HG02759 (cell line): ENCODE measurements around the gene RITA1.
A peak's percentile ranks its signal among the peaks of the same experiment; 100 is the strongest.

Experiments used
- ATAC-seq: cut with Tn5 transposase; IDR thresholded peaks from one replicate; pipeline ENCODE4 v1.9.1; 2021; ENCODE audit warnings: mild to moderate bottlenecking, moderate library complexity; ENCODE audit not compliant: unreplicated experiment

RITA1 gene

GRCh38 chr12:113226696-113227568 lies 41.4 kb downstream of the RITA1 start:
- no peak for ATAC-seq

DNA sequence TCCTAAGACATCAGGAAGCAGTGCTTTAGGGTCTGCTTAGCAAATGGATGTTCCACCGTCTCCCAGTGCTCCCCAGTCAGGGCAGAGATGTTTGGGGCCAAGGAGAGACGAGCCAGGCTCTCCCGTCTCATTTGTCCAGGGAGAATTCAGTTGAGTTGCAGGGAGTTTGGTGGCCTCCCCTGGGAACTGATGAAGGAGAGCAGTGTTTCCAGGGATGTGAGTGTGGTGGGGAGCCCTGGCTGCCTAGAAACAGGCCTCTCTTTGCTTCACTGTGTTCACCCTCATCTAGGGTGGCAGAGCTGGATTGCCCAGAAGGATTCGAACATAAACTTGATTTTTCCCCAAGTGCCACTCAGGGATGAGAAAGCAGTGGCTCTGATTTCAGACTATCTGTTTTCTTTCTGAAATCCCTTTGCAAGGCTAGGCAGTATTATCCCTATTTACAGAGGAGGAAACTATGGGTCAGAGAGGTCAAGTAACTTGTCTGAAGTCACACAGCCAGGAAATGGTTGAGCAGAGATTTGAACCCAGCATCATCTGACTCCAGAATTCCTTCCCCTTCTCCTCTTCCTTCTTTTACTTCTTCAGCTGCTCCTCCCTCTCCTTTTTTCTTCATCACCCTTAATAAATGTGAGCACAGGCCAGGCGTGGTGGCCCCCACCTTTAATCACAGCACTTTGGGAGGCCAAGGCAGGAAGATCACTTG lies 42.3 kb downstream of the RITA1 start:
- no peak for ATAC-seq

- no peak for ATAC-seq
These were observed 43.0 kb downstream of the RITA1 start for GRCh38 chr12:113228394-113229028.

GRCh38 chr12:113230315-113231234 lies 45.1 kb downstream of the RITA1 start:
- peak; percentile 15 for ATAC-seq

DNA sequence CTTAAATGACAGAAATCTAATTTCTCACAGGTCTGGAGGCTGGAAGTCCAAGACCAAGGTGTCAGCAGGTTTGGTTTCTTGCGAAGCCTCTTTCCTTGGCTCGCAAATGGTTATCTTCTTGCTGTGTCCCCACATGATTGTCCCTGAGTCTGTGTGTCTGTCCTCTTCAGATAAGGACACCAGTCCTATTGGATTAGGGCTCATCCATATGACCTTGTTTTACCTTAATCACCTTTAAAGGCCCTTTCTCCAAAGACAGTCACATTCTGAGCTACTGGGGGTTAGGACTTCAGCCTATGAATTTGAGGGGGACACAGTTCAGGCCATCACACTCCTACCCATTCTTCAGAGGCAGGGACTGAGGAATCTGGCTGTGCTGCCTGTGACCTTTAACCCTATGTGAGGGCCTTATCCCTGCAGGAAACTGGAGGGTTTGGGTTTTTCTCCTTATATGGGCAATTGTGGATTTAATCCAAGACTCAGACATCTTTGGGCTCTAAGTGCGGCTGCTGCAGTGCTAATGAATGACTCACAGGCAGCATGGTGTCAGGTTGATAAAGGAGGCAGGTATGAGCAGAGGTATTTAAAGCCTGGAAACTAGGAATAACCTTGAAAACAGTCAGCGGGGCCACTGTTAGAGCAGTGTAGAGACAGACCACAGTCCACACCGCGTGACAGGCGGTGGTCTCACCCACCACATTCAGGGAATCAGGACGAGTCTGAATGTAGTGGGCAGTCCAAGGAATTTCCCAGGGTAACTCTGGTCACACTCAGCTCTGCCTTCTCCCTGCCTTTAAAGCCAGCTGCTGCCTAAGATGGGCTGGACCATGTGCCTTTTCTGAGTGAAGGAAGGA lies 45.9 kb downstream of the RITA1 start:
- ATAC-seq, result no peak

DNA sequence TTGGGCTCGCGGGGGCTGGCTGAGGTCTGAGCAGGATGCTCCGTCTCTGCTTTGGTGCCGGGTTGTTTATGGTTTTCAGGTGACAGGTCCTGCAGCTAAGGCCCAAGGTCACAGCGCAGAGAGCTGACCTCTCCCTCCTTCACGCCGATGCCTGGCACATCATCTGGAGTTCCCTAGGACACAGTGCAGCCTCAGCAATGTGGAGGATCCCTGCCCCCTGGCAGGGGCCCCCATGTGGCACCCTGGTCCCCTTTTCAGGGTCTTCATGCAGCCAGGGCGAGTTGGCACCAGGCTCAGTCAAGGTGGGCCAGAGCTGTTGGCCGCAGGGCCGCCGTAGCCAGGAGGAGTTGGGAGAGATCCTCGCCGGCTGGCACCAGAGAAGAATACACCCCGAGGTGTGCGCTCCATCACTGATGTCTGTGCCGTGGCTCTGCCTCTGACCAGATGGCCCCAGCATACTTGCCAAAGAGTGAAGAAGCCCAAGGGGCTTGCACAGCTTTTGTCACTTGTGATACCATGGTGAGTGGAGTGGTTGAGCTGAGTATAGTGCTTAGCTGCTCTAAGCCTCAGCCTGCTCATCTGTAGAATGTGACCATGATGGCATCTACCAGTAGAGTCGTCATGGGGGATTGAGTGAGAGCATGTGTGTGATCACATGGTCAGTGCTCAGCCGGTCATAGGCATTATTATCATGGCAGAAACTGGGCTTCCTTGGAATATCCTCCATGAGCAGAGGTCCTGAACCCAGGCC lies 46.7 kb downstream of the RITA1 start:
- no peak for ATAC-seq

- ATAC-seq, result peak; percentile 69
These were observed 47.5 kb downstream of the RITA1 start for GRCh38 chr12:113232840-113233585.

DNA sequence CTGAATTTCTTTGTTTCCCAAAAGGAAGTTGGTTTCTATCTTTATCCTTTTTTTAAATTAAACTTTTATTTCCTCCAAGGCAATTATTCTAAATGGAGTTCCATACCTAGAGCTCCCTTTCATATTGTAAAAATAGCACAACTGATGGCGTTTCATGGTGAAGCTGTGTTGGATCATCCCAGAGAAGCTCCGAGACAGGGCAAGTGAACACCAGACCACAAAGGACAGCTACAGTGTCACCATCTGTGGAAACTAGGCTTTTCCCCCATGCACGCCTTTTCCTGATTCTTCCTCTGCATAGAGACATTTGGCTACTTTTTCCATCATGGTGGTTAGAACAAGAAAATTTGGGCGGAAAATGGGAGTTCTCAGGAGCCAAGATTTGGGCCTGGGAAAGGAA lies 48.4 kb downstream of the RITA1 start:
- no peak for ATAC-seq

DNA sequence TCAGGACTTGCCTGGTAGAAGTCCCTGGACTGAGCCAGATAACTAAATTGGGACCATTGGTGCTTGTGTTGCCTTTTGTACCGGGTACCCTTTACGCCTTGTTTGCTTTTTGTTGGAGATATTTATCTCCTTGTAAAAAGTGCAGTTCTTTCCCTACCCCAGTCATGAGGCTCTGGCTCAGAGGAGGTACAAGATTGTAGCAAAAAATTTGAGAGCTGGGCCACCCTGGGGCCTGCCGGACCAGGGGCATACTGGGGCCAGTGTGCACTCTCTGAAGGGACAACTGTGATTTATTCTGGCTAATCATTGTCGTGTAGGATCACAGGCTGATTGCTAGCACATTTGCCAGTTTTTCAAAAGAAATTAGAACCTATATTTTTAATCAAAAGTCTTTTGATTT lies 49.0 kb downstream of the RITA1 start:
- ATAC-seq, result no peak

DNA sequence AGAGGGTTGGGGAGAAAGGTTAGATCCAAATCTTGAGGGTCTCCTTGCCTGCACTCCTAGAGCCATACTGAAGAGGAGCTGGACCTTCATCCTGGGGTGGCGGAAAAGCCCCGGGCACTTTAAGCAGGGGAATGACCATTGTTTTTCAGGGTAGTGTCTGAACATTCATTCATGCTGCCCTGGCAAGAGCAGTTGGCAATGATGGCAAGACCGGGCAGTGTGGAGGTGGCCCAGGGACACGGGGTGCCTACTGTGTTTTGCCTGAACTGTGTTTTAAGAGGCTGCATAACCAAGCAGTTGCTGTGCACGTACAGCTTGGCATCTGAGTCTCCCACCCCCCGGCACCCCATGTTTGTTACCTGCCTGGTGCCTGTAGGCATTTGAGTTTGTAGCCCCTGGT lies 50.5 kb downstream of the RITA1 start:
- ATAC-seq, result no peak

DNA sequence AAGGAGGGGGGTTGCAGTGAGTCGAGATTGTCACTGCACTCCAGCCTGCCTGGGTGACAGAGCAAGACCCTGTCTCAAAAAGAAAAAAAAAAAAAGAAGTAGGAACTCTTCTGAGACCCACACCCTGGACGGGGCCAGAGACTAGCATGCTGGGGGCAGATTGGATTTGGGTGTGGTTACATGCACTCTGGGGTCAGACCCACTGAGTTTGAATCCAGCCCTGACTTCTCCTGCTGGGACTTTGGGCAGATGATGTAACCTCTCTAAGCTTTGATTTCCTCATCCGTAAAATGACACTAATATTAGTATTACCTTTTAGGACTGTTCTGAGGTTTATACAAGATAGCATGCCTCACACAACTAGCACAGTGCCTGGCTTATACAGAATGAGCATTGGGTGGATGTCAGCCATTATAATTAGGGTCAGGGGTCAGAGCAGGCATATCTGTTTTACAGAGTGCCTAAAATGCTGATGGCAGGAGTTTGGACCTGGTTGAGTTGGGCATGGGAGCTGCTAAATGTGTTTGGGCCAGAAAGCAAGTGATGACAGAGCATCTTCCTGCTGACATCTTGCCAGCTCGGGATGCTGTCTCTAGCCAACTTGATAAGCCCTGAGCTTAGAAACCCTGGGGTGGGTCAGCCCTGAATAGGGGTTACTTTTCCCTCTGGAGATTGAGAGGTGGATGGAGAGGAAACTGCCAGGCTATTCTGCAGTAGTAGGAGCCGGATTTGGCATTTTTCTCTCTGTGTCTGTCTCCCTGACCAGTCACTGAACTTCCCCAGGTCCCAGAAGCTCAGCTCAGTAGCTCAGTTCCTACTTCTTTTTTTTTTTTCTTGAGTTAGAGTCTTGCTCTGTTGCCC lies 51.2 kb downstream of the RITA1 start:
- ATAC-seq, result no peak

GRCh38 chr12:113237748-113238147 lies 52.2 kb downstream of the RITA1 start:
- no peak for ATAC-seq

- no peak for ATAC-seq
These were observed 52.8 kb downstream of the RITA1 start for GRCh38 chr12:113238309-113238708.

GRCh38 chr12:113239288-113239771 lies 53.8 kb downstream of the RITA1 start:
- no peak for ATAC-seq

DNA sequence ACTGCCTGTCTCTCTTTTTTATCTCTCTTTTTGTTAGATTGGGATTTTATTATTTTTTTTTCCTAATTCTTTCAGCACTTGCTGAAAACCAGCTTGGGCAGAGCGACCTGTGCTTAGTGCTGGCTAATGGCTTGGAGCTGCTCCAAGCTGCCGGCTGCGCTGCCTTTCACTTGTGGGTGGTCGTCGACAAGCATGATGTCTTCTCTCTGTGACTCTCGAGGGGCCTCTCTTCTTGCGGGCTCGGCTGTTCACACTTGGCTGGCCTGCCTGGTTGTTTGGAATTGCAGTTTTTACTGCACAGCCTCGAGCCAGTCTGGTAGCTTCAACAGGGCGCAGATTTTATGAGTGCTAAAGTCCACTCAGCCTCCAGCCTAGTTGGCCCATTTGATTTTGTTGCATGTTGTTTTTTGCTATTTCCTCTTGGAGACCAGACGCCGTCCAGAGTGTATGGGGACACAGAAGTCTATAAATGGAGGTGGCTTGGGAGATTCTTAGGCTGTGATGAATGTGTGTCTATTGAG lies 54.4 kb downstream of the RITA1 start:
- no peak for ATAC-seq

- no peak for ATAC-seq
These were observed 54.9 kb downstream of the RITA1 start for GRCh38 chr12:113240395-113240794.
